Measurements from ENCODE around the gene CST7.

CST7 gene

DNA sequence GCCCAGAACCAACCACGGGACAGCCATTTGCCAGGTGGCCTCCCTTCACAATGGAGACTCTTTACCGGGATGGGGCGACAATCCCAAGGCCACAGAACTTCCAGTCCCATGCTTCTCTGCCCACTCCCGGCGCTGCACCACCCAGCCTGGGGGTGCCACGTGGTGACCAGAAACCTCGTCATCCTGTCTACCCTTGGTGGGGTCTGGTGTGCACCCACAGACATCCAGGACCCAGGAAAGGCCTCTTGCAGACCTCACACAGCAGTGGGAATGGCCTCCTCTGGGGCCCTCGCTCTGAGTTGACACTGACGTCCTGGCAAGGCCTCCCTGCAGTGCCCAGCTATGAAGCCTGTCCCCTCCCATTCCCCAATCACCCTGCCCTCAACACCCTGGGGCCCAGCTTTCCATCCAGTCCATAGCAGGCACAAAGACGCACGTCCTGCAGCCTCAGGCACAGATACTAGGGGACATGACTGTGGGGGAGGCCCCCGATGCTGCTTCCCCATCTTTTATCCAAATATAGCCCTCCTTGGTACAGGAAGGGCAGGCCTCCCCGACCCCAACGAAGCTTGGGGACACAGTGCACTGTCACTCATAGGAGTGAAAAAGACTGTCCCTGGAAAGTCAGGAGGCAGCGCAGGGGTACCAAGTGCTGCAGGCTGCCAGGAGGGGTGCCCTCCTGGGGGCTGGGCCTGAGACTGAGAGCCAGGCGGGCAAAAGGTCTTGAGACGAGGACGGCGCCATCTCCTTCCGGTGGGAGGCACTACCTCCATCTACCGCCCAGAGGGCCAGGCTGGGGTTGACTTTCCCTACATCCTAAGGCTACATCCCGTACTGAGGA, 7.2 kb downstream of the CST7 start:
- no peak for TF ChIP-seq FOXP2 (optimal IDR thresholded peaks at IDR 0.05; ENCODE audit: borderline replicate concordance, extremely low read depth, extremely low read length, insufficient read depth)
- TF ChIP-seq SIN3A (IDR thresholded peaks at IDR 0.05; ENCODE audit: borderline replicate concordance, insufficient read depth, low read length) = no peak
- TF ChIP-seq, protein P1, sequence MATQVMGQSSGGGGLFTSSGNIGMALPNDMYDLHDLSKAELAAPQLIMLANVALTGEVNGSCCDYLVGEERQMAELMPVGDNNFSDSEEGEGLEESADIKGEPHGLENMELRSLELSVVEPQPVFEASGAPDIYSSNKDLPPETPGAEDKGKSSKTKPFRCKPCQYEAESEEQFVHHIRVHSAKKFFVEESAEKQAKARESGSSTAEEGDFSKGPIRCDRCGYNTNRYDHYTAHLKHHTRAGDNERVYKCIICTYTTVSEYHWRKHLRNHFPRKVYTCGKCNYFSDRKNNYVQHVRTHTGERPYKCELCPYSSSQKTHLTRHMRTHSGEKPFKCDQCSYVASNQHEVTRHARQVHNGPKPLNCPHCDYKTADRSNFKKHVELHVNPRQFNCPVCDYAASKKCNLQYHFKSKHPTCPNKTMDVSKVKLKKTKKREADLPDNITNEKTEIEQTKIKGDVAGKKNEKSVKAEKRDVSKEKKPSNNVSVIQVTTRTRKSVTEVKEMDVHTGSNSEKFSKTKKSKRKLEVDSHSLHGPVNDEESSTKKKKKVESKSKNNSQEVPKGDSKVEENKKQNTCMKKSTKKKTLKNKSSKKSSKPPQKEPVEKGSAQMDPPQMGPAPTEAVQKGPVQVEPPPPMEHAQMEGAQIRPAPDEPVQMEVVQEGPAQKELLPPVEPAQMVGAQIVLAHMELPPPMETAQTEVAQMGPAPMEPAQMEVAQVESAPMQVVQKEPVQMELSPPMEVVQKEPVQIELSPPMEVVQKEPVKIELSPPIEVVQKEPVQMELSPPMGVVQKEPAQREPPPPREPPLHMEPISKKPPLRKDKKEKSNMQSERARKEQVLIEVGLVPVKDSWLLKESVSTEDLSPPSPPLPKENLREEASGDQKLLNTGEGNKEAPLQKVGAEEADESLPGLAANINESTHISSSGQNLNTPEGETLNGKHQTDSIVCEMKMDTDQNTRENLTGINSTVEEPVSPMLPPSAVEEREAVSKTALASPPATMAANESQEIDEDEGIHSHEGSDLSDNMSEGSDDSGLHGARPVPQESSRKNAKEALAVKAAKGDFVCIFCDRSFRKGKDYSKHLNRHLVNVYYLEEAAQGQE (IDR thresholded peaks at IDR 0.05; ENCODE audit: insufficient read depth in 1 of 2, low read depth in 2 of 2, low read length in 2 of 2) = no peak
- no peak for TF ChIP-seq POLR2AphosphoS5 (IDR thresholded peaks at IDR 0.05; ENCODE audit: low read depth, low read length)
- TF ChIP-seq TAF1 (IDR thresholded peaks at IDR 0.05; ENCODE audit: borderline replicate concordance, insufficient read depth, low read length) = no peak

DNA sequence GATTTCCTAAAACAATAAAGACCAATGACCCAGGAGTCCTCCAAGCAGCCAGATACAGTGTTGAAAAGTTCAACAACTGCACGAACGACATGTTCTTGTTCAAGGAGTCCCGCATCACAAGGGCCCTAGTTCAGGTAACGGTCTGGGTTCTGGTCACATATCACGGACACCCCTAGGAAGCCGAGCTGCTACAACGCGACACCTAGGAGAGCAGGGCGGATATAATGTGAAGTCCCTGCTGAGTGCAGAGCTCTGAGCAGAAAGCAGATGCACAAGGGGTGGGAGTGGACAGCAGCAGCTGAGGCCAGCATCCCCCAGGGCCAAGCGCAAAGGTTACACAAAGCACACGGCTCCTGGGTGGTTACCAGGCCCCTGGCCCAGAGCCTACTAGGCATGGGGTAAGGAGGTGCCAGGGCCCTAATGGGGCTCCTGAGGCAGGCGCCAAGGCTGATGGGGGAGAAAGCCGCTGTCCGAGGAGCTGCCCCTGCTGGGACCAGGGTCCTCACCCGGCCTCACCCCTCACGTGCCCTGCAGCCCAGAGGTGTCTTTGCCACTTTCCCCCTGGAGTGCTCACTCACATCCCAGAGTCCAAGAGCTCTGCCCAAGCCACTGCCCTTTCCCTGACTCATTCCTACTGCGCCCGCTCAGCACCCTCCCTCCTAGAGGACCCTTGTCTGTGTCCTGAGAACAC, 8.4 kb downstream of the CST7 start:
- no peak for TF ChIP-seq SIN3A (IDR thresholded peaks at IDR 0.05; ENCODE audit: borderline replicate concordance, insufficient read depth, low read length)
- TF ChIP-seq, protein P1 (IDR thresholded peaks at IDR 0.05; ENCODE audit: insufficient read depth in 1 of 2, low read depth in 2 of 2, low read length in 2 of 2) = no peak
- no peak for TF ChIP-seq POLR2AphosphoS5 (IDR thresholded peaks at IDR 0.05; ENCODE audit: low read depth, low read length)
- TF ChIP-seq FOXP2 (optimal IDR thresholded peaks at IDR 0.05; ENCODE audit: borderline replicate concordance, extremely low read depth, extremely low read length, insufficient read depth) = no peak
- no peak for TF ChIP-seq TAF1 (IDR thresholded peaks at IDR 0.05; ENCODE audit: borderline replicate concordance, insufficient read depth, low read length)

DNA sequence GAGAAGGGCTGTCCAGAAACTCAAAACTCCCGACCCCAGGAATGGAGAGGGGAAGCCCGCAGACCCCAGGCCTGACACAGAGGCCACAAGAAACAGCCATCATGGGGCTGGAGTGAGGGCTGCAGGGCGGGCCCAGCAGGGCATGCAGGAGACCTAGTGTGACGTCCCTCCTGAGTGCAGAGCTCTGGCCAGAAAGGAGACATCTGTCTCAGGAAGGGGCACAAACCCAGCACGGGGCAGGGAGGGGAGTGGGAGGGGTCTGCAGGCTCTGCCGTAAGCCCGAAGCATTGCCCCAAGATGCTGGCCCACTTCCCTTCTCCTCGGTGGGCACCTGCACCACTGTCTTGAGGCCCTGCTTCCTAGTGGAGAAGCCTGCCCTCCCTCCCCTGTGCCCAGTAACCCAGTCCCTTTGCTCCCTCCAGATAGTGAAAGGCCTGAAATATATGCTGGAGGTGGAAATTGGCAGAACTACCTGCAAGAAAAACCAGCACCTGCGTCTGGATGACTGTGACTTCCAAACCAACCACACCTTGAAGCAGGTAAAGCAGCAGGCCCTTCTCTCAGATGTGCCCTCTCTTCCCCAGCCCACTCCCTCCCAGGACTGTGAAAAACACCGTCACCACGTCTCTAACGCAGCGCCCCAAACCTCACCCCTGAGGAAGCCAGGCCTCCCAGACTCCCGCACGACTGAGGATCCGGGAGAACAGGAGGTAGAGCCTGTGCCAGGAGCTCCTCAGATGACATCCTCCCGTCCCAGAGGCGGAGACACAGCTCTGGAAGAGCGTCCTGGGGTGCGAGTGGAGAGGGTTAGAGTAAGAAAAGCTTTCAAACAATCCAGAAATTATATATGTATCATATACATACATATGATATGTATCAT, 9.7 kb downstream of the CST7 start:
- TF ChIP-seq, protein P1 (IDR thresholded peaks at IDR 0.05; ENCODE audit: insufficient read depth in 1 of 2, low read depth in 2 of 2, low read length in 2 of 2) = no peak
- TF ChIP-seq TAF1 (IDR thresholded peaks at IDR 0.05; ENCODE audit: borderline replicate concordance, insufficient read depth, low read length) (no peak), FOXP2 (optimal IDR thresholded peaks at IDR 0.05; ENCODE audit: borderline replicate concordance, extremely low read depth, extremely low read length, insufficient read depth) (no peak), POLR2AphosphoS5 (IDR thresholded peaks at IDR 0.05; ENCODE audit: low read depth, low read length) (no peak), SIN3A (IDR thresholded peaks at IDR 0.05; ENCODE audit: borderline replicate concordance, insufficient read depth, low read length) (no peak)

DNA sequence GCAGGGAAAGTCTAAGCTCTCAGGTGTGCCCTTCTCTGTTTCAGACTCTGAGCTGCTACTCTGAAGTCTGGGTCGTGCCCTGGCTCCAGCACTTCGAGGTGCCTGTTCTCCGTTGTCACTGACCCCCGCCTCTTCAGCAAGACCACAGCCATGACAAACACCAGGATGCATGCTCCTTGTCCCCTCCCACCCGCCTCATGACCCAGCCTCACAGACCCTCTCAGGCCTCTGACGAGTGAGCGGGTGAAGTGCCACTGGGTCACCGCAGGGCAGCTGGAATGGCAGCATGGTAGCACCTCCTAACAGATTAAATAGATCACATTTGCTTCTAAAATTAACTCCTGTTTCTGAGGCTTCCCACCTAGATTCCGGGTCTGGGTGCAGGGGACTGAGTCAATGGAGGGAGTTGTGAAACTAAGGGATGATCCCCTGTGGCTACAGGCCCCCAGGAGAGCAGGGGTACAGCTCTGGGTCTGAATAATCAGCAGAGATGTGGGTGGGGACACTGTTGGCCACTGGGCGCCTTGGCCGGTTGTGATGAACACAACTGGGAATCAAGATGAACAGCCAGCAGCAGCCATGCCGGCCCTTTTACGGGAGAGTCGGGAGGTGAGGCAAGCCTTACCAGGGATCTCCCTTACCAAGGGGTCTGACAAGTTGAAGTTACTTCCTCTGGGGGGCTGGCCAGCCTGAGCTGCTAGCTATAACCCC, 10.7 kb downstream of the CST7 start:
- TF ChIP-seq TAF1 (IDR thresholded peaks at IDR 0.05; ENCODE audit: borderline replicate concordance, insufficient read depth, low read length) (no peak), FOXP2 (optimal IDR thresholded peaks at IDR 0.05; ENCODE audit: borderline replicate concordance, extremely low read depth, extremely low read length, insufficient read depth) (no peak), POLR2AphosphoS5 (IDR thresholded peaks at IDR 0.05; ENCODE audit: low read depth, low read length) (no peak), SIN3A (IDR thresholded peaks at IDR 0.05; ENCODE audit: borderline replicate concordance, insufficient read depth, low read length) (no peak)
- TF ChIP-seq, protein P1 (IDR thresholded peaks at IDR 0.05; ENCODE audit: insufficient read depth in 1 of 2, low read depth in 2 of 2, low read length in 2 of 2) = no peak

Measured in PFSK-1 (cell line).